ENCODE measurements around the gene TSFM. TPM values are rescaled to one million over a fixed set of nuclear protein-coding genes. Genes with fewer than 3 reads are reported as not detected.

The TSFM gene
- total RNA-seq, 1 donor from 2014 or later = 18.1 TPM

DNA sequence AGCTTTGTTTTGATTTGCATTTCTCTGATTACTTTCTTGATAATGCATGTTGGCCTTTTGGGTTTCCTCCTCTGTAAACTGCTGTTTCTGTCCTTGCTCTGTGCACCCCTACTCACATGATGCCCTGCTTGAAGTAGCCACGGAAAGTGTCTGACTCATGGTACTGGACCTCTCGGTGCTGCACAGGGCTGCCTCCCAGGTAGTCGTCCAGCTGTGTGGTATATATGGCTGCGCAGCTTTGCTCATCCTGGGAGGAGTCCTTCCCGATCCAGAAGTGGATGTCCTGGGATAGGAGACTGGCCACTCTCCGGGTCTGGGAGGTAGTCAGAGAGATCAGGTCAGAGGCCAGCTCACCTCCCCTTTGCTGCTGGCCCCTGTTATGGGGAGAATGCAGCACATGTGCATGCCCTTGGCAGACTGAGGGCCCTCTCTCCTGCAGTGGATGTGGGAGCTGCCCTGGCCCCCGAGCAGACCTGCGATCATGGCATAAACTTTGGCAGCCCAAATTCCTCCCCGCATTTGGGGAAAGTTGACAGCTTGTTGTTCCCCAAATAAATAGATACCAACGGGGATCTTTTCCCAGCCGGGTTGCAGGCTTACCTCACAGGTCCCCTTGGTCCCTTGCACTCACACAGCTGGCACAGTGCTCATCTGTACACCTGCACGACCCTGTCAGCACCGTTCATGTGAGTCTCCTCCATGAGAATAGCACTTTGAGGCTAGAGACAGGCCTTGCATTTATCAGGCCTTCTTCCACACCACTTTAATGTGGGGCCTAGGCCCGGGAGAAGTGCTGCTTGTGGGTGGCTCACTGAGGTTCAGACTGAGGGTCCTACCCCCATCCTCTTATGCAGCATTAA, 30.8 kb downstream of the TSFM start:
- Mint-ChIP-seq H3K9me3 (no peaks in the 10 kb centered on the region), H3K4me3 (no peak overlapping the region), H3K27ac (peak overlapping the region; percentile 93), H3K4me1 (no peaks in the 10 kb centered on the region), H3K27me3 (ENCODE audit: insufficient read depth, low read depth) (peaks cover 2% of the 10 kb centered on the region), H3K36me3 (no peaks in the 10 kb centered on the region)
- no peaks in the 10 kb centered on the region for H3K4me1 ChIP-seq
- TF ChIP-seq EZH2 (IDR thresholded peaks at IDR 0.05) (no peak), CTCF (IDR thresholded peaks at IDR 0.05) (no peak), EZH2phosphoT487 (IDR thresholded peaks at IDR 0.05) (no peak)
- no peaks in the 10 kb centered on the region for H3K36me3 ChIP-seq
- no peak for DNase-seq (ENCODE audit: low spot score)
- H3K79me2 ChIP-seq (ENCODE audit: low read depth) = no peaks in the 10 kb centered on the region
- H3K9me3 ChIP-seq (ENCODE audit: low read depth) = no peaks in the 10 kb centered on the region
- H3K9ac ChIP-seq = no peak overlapping the region
- H3F3A ChIP-seq (ENCODE audit: low read depth) = peaks cover 13% of the 10 kb centered on the region
- H3K27me3 ChIP-seq = no peaks in the 10 kb centered on the region
- no peak overlapping the region for H3K4me2 ChIP-seq
- no peak overlapping the region for H3K27ac ChIP-seq
- H2AFZ ChIP-seq (replicated peaks) = no peak overlapping the region
- H4K20me1 ChIP-seq (ENCODE audit: low read depth) = no peaks in the 10 kb centered on the region
- no peak overlapping the region for H3K4me3 ChIP-seq

GRCh38 chr12:57813971-57814772, 31.6 kb downstream of the TSFM start:
- Histone ChIP-seq H3K36me3 (no peaks in the 10 kb centered on the region), H3K9me3 (ENCODE audit: low read depth) (no peaks in the 10 kb centered on the region), H3K79me2 (ENCODE audit: low read depth) (no peaks in the 10 kb centered on the region), H3K27ac (no peak overlapping the region), H3K4me1 (no peaks in the 10 kb centered on the region), H4K20me1 (ENCODE audit: low read depth) (no peaks in the 10 kb centered on the region), H3K4me2 (no peak overlapping the region), H2AFZ (replicated peaks) (no peak overlapping the region), H3K27me3 (no peaks in the 10 kb centered on the region), H3K4me3 (no peak overlapping the region), H3F3A (ENCODE audit: low read depth) (peaks cover 19% of the 10 kb centered on the region), H3K9ac (no peak overlapping the region)
- TF ChIP-seq EZH2phosphoT487 (IDR thresholded peaks at IDR 0.05) = no peak
- no peak for TF ChIP-seq CTCF (IDR thresholded peaks at IDR 0.05)
- TF ChIP-seq EZH2 (IDR thresholded peaks at IDR 0.05) = no peak
- Mint-ChIP-seq H3K9me3 (no peaks in the 10 kb centered on the region), H3K4me1 (no peaks in the 10 kb centered on the region), H3K36me3 (no peaks in the 10 kb centered on the region), H3K27ac (peak overlapping the region; percentile 7), H3K4me3 (no peak overlapping the region), H3K27me3 (ENCODE audit: insufficient read depth, low read depth) (peaks cover 2% of the 10 kb centered on the region)
- no peak for DNase-seq (ENCODE audit: low spot score)

DNA sequence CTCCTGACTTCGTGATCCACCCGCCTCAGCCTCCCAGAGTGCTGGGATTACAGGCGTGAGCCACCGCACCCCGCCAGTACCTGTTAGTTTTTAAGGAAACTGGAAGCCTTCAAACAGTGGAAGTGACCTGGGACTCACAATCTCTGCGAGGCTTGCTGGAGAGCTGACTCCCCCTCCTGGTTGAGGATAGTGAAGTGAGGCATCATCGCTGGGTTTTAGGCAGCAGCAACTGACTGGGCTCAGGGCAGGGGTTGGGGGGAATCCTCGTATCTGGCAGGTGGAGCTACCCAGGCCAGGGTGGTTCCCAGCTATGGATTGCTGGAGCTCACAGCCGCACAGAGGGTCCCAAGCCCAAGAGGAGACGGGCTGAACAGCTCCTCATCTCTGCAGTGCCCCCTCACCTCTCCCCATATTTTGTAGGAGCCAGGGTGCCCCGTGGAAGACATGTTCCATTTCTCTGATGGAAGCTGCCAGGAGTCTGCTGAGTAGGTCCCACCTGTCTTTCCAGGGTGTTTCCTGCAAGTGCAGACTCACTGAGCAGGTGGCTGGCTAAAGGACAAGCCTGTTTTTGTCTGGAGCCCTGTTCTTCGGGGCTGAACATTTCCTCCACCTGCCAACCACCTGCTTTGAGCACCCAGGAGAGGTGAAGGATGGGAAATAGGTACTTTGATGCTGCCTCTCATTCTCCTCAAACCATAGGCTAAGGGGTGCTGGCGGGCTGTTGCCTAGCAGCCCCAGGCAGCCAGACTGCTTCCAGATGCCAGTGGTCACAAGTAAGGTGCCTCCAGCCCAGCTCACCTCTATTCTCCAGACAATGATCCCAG, 32.8 kb downstream of the TSFM start:
- Mint-ChIP-seq H3K27ac (no peak overlapping the region), H3K27me3 (ENCODE audit: insufficient read depth, low read depth) (peaks cover 2% of the 10 kb centered on the region), H3K36me3 (no peaks in the 10 kb centered on the region), H3K4me3 (no peak overlapping the region), H3K9me3 (no peaks in the 10 kb centered on the region), H3K4me1 (no peaks in the 10 kb centered on the region)
- Histone ChIP-seq H3F3A (ENCODE audit: low read depth) (peaks cover 19% of the 10 kb centered on the region), H4K20me1 (ENCODE audit: low read depth) (no peaks in the 10 kb centered on the region), H3K4me1 (no peaks in the 10 kb centered on the region), H3K27me3 (no peaks in the 10 kb centered on the region), H3K9me3 (ENCODE audit: low read depth) (no peaks in the 10 kb centered on the region), H3K4me2 (no peak overlapping the region), H3K79me2 (ENCODE audit: low read depth) (no peaks in the 10 kb centered on the region), H3K36me3 (no peaks in the 10 kb centered on the region), H3K4me3 (no peak overlapping the region), H3K27ac (no peak overlapping the region), H3K9ac (no peak overlapping the region), H2AFZ (replicated peaks) (no peak overlapping the region)
- peak; percentile 58 for DNase-seq (ENCODE audit: low spot score)
- peak; percentile 41 for TF ChIP-seq CTCF (IDR thresholded peaks at IDR 0.05)
- no peak for TF ChIP-seq EZH2 (IDR thresholded peaks at IDR 0.05)
- no peak for TF ChIP-seq EZH2phosphoT487 (IDR thresholded peaks at IDR 0.05)
